ENCODE measurements around the gene APOBEC3A. TPM values are rescaled to one million over a fixed set of nuclear protein-coding genes. Genes with fewer than 3 reads are reported as not detected.

The APOBEC3A gene
- total RNA-seq, 2 donors from 2014 or later: not detected

DNA sequence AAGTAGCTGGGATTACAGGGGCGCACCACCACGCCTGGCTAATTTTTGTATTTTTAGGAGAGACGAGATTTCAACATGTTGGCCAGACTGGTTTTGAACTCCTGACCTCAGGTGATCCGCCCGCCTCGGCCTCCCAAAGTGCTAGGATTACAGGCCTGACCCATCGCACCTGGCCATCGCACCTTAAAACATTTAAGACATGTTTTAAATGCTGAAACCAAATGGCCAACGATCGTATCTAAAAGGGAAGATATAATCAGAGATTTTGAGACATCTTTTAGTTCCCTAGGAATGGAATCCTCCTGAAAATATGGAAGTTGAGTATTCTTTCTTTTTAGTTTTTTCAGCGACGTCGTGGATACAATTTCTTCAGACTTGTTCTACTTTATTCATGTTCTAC is 21.8 kb upstream of the APOBEC3A start:
- WGBS, 2 donors: 91 to 93% methylated on average over 13 of the region's 13 CpGs
- no peak for DNase-seq
- intact Hi-C loops (cut with DNase I): no loop called here
- no peak for ATAC-seq
- Histone ChIP-seq H3K27ac (peak overlapping the region in 1 of 4 donors; percentile 13), H3K36me3 (replicated peaks in 1 of 2; ENCODE audit: insufficient read depth in 1 of 2, low read depth in 2 of 2) (no peaks in the 10 kb centered on the region), H3K27me3 (no peaks in the 10 kb centered on the region), H3K4me1 (peaks cover 14% of the 10 kb centered on the region), H3K9me3 (no peaks in the 10 kb centered on the region), H3K4me3 (no peak overlapping the region)
- TF ChIP-seq POLR2A (IDR thresholded peaks at IDR 0.05): no peak

DNA sequence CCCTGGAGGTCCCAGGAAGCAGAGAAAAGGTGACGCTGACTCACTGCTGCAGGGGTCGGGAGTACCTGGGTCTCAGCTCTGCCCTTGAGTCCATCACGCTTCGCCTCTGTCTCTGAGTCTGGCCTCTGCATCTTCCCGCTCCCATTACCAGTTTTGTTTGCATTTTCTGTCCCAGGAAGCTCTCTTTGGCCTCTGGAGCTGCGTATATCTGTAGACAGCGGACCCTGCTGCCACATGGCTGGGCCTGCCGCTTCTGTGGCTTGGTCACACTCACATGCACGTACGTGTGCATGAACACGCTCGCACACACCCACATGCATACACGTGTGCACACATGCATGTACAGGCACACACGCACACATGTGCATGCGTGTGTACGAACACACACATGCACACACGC is 20.8 kb upstream of the APOBEC3A start:
- intact Hi-C loops (cut with DNase I): no loop called here
- no peaks in the 10 kb centered on the region for H3K27me3 ChIP-seq
- ATAC-seq: no peak
- TF ChIP-seq, protein P1, sequence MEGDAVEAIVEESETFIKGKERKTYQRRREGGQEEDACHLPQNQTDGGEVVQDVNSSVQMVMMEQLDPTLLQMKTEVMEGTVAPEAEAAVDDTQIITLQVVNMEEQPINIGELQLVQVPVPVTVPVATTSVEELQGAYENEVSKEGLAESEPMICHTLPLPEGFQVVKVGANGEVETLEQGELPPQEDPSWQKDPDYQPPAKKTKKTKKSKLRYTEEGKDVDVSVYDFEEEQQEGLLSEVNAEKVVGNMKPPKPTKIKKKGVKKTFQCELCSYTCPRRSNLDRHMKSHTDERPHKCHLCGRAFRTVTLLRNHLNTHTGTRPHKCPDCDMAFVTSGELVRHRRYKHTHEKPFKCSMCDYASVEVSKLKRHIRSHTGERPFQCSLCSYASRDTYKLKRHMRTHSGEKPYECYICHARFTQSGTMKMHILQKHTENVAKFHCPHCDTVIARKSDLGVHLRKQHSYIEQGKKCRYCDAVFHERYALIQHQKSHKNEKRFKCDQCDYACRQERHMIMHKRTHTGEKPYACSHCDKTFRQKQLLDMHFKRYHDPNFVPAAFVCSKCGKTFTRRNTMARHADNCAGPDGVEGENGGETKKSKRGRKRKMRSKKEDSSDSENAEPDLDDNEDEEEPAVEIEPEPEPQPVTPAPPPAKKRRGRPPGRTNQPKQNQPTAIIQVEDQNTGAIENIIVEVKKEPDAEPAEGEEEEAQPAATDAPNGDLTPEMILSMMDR (IDR thresholded peaks at IDR 0.05): no peak
- TF ChIP-seq POLR2A (IDR thresholded peaks at IDR 0.05): no peak
- peak in 1 of 4 donors; percentile 2 for DNase-seq
- no peaks in the 10 kb centered on the region for H3K36me3 ChIP-seq (replicated peaks in 1 of 2; ENCODE audit: insufficient read depth in 1 of 2, low read depth in 2 of 2)
- H3K9me3 ChIP-seq: no peaks in the 10 kb centered on the region
- H3K27ac ChIP-seq: no peak overlapping the region
- H3K4me1 ChIP-seq: peaks cover 14% of the 10 kb centered on the region
- WGBS, 2 donors: 82 to 94% methylated on average over 12 to 17 of the region's 17 CpGs
- H3K4me3 ChIP-seq: no peak overlapping the region

DNA sequence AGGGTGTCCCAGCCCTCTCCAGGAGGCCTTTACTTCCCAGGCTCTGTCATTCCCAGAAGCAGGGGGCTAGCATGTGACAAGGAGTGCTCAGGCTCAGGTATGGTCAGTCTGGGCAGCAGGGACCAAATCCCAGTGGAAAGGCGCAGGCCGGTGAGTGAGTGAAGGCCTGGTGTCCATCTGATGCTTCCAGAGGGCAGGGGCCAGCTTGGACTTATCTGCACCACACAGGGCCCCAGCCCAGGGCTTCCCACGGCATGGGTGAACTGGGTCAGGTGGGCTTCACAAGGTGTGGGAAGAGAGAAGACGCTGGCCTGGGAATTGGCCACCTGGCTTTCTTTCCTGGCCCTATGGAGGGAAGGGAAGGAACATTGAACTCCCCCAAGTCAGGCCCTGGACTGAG is 20.4 kb upstream of the APOBEC3A start:
- no peaks in the 10 kb centered on the region for H3K9me3 ChIP-seq
- ATAC-seq: no peak
- intact Hi-C loops (cut with DNase I): no loop called here
- peaks cover 14% of the 10 kb centered on the region for H3K4me1 ChIP-seq
- no peaks in the 10 kb centered on the region for H3K27me3 ChIP-seq
- 78% methylated on average over 4 of the region's 4 CpGs; no CpG with 5 or more reads in 1 of the 2 donors for WGBS, 2 donors
- H3K27ac ChIP-seq: no peak overlapping the region
- no peak overlapping the region for H3K4me3 ChIP-seq
- no peaks in the 10 kb centered on the region for H3K36me3 ChIP-seq (replicated peaks in 1 of 2; ENCODE audit: insufficient read depth in 1 of 2, low read depth in 2 of 2)
- no peak for TF ChIP-seq POLR2A (IDR thresholded peaks at IDR 0.05)
- TF ChIP-seq, protein P1 (IDR thresholded peaks at IDR 0.05): no peak
- DNase-seq: peak in 2 of 4 donors; percentile 2 to 7

DNA sequence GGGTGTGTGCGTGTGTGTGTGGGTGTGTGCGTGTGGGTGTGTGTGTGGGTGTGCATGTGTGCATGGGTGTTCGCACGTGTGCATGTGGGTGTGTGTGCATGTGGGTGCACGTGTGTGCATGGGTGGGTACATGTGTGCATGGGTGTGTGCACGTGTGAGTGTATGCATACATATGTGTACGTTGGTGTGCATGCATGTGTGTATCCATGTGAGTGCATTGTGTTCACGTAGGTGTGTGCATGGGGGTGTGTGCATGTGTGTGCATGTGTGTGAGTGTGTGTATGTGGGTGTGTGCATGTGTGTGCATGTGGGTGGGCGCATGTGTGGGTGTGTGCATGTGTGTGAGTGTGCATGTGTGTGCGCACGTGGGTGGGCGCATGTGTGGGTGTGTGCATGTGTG is 19.9 kb upstream of the APOBEC3A start:
- intact Hi-C loops (cut with DNase I): no loop called here
- H3K36me3 ChIP-seq (replicated peaks in 1 of 2; ENCODE audit: insufficient read depth in 1 of 2, low read depth in 2 of 2): no peaks in the 10 kb centered on the region
- DNase-seq (peak in 2 of 4 donors; percentile 2 to 3), ATAC-seq (no peak)
- 81 to 92% methylated on average over 12 of the region's 12 CpGs for WGBS, 2 donors
- H3K9me3 ChIP-seq: no peaks in the 10 kb centered on the region
- no peak for TF ChIP-seq POLR2A (IDR thresholded peaks at IDR 0.05)
- TF ChIP-seq, protein P1 (IDR thresholded peaks at IDR 0.05): no peak
- no peak overlapping the region for H3K4me3 ChIP-seq
- H3K27me3 ChIP-seq: no peaks in the 10 kb centered on the region
- H3K4me1 ChIP-seq: peaks cover 14% of the 10 kb centered on the region
- no peak overlapping the region for H3K27ac ChIP-seq

DNA sequence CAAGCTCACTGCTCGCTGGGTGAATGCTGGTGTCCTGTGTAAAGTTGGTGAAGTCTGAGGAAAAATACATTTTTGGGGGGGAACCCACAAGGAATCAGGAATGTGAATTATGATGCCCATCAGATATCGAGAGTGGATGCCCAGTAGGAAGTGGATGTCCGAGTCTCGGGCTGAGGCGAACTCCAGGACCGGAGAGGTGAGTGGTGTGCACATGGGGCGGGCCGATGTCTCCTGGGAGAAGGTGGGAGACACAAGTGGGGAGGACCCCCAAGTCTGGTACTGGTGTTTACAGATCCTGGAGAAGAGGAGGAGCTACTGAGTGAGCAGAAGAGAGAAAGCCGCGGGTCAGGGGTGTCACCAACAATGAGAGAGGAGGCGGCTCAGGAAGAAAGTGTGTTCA is 19.2 kb upstream of the APOBEC3A start:
- no peak for ATAC-seq
- Histone ChIP-seq H3K36me3 (replicated peaks in 1 of 2; ENCODE audit: insufficient read depth in 1 of 2, low read depth in 2 of 2) (no peaks in the 10 kb centered on the region), H3K4me3 (no peak overlapping the region), H3K27ac (no peak overlapping the region), H3K27me3 (no peaks in the 10 kb centered on the region), H3K4me1 (peaks cover 14% of the 10 kb centered on the region), H3K9me3 (no peaks in the 10 kb centered on the region)
- peak in 1 of 4 donors; percentile 8 for DNase-seq
- intact Hi-C loops (cut with DNase I): no loop called here
- TF ChIP-seq, protein P1 (IDR thresholded peaks at IDR 0.05): no peak
- TF ChIP-seq POLR2A (IDR thresholded peaks at IDR 0.05): no peak
- WGBS, 2 donors: 87% methylated on average over 11 of the region's 11 CpGs
